ENCODE results near the gene LONRF3.

GRCh38 chrX:118976599-118977340 is 2.4 kb downstream of the LONRF3 start:
- no peak for TF ChIP-seq ZNF280C (tag by site-specific recombination; IDR thresholded peaks at IDR 0.05)
- TF ChIP-seq, protein P1, sequence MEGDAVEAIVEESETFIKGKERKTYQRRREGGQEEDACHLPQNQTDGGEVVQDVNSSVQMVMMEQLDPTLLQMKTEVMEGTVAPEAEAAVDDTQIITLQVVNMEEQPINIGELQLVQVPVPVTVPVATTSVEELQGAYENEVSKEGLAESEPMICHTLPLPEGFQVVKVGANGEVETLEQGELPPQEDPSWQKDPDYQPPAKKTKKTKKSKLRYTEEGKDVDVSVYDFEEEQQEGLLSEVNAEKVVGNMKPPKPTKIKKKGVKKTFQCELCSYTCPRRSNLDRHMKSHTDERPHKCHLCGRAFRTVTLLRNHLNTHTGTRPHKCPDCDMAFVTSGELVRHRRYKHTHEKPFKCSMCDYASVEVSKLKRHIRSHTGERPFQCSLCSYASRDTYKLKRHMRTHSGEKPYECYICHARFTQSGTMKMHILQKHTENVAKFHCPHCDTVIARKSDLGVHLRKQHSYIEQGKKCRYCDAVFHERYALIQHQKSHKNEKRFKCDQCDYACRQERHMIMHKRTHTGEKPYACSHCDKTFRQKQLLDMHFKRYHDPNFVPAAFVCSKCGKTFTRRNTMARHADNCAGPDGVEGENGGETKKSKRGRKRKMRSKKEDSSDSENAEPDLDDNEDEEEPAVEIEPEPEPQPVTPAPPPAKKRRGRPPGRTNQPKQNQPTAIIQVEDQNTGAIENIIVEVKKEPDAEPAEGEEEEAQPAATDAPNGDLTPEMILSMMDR (tag by site-specific recombination; IDR thresholded peaks at IDR 0.05) = no peak
- TF ChIP-seq ZNF221 (tag by site-specific recombination; IDR thresholded peaks at IDR 0.05; ENCODE audit: borderline replicate concordance) = no peak
- TF ChIP-seq, protein P2, sequence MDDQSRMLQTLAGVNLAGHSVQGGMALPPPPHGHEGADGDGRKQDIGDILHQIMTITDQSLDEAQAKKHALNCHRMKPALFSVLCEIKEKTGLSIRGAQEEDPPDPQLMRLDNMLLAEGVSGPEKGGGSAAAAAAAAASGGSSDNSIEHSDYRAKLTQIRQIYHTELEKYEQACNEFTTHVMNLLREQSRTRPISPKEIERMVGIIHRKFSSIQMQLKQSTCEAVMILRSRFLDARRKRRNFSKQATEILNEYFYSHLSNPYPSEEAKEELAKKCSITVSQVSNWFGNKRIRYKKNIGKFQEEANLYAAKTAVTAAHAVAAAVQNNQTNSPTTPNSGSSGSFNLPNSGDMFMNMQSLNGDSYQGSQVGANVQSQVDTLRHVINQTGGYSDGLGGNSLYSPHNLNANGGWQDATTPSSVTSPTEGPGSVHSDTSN (CRISPR knock-in tag; IDR thresholded peaks at IDR 0.05) = no peak
- TF ChIP-seq ZNF335 (tag by site-specific recombination; conservative IDR thresholded peaks at IDR 0.05) = no peak
- no peak for TF ChIP-seq ZNF585B (tag by site-specific recombination; IDR thresholded peaks at IDR 0.05)
- TF ChIP-seq, protein P3, sequence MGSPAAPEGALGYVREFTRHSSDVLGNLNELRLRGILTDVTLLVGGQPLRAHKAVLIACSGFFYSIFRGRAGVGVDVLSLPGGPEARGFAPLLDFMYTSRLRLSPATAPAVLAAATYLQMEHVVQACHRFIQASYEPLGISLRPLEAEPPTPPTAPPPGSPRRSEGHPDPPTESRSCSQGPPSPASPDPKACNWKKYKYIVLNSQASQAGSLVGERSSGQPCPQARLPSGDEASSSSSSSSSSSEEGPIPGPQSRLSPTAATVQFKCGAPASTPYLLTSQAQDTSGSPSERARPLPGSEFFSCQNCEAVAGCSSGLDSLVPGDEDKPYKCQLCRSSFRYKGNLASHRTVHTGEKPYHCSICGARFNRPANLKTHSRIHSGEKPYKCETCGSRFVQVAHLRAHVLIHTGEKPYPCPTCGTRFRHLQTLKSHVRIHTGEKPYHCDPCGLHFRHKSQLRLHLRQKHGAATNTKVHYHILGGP (tag by site-specific recombination; IDR thresholded peaks at IDR 0.05) = no peak
- TF ChIP-seq MYNN (tag by site-specific recombination; IDR thresholded peaks at IDR 0.05; ENCODE audit: borderline replicate concordance) = no peak

Data from HEK293 (cell line).